HL-60 (cell line): Measurements from ENCODE around the gene TRIML1.
"Not testable (repeated sequence)": the region's sequence is repeated elsewhere in the genome, so short reads cannot be mapped to it uniquely, and the experiment has no call there.

Source experiments
- DNase-seq, 2 experiments: peaks; one replicate each; pipeline ENCODE4 v3.0.0-alpha.2; 2010 to 2020; ENCODE audit warnings: low read depth in 1 of 2, low spot score in 1 of 2
- H3K27ac ChIP-seq: fragments of 250-450 bp; sonication (Bioruptor Pico); replicated peaks from 2 replicates; pipeline ENCODE4 v1.5.1; 2020; ENCODE audit warnings: mild to moderate bottlenecking, moderate library complexity
- H3K27me3 ChIP-seq: fragments of 250-450 bp; sonication (Bioruptor Pico); 2 replicates; pipeline ENCODE4 v1.5.1; 2021; ENCODE audit warnings: mild to moderate bottlenecking, moderate library complexity; ENCODE audit not compliant: insufficient read depth, poor library complexity, severe bottlenecking
- H3K4me3 ChIP-seq: replicated peaks from 2 replicates; pipeline ENCODE4 v1.5.1; 2011; ENCODE audit warnings: mild to moderate bottlenecking, control low read depth, low read length; ENCODE audit not compliant: insufficient read depth
- CTCF ChIP-seq: IDR thresholded peaks from one replicate; pipeline ENCODE4 v1.5.1; 2011; ENCODE audit warnings: low read length, control low read depth, inconsistent platforms; ENCODE audit not compliant: insufficient read depth
- GABPA ChIP-seq: IDR thresholded peaks from 2 replicates; pipeline ENCODE4 v1.6.1; 2012; ENCODE audit warnings: low read depth
- POLR2AphosphoS5 ChIP-seq: IDR thresholded peaks from 2 replicates; pipeline ENCODE4 v1.6.1; 2012; ENCODE audit warnings: low read depth
- REST ChIP-seq: IDR thresholded peaks from 2 replicates; pipeline ENCODE4 v1.6.1; 2012; ENCODE audit warnings: low read depth; ENCODE audit not compliant: insufficient replicate concordance
- SPI1 ChIP-seq: IDR thresholded peaks from 2 replicates; pipeline ENCODE4 v1.6.1; 2012; ENCODE audit warnings: low read depth, mild to moderate bottlenecking, borderline replicate concordance

The TRIML1 gene

GRCh38 chr4:188158336-188158735, 19.1 kb downstream of the TRIML1 start:
- TF ChIP-seq POLR2AphosphoS5 (no peak), REST (no peak), CTCF (no peak), GABPA (no peak), SPI1 (no peak)
- no peak overlapping the region for H3K27ac ChIP-seq
- no peak overlapping the region for H3K4me3 ChIP-seq
- H3K27me3 ChIP-seq: no peaks in the 10 kb centered on the region
- no peak for DNase-seq

- H3K27me3 ChIP-seq, H3K27ac ChIP-seq, DNase-seq, H3K4me3 ChIP-seq: not testable (repeated sequence)
Measured at GRCh38 chr4:188159513-188160226, 20.4 kb downstream of the TRIML1 start.

GRCh38 chr4:188160406-188160805, 21.2 kb downstream of the TRIML1 start:
- no peak overlapping the region for H3K27ac ChIP-seq
- H3K27me3 ChIP-seq: no peaks in the 10 kb centered on the region
- DNase-seq: no peak
- TF ChIP-seq CTCF (no peak), GABPA (no peak), SPI1 (no peak), POLR2AphosphoS5 (no peak), REST (no peak)
- no peak overlapping the region for H3K4me3 ChIP-seq

- Histone ChIP-seq H3K27ac (no peak overlapping the region), H3K27me3 (no peaks in the 10 kb centered on the region), H3K4me3 (no peak overlapping the region)
- DNase-seq: no peak
- no peak for TF ChIP-seq REST
- TF ChIP-seq CTCF: no peak
- TF ChIP-seq SPI1: no peak
- TF ChIP-seq GABPA: no peak
- TF ChIP-seq POLR2AphosphoS5: no peak
Measured at GRCh38 chr4:188161167-188161566, 21.9 kb downstream of the TRIML1 start.
